ENCODE data around the gene CNTN5. TPM values are rescaled to one million over a fixed set of nuclear protein-coding genes. Genes with fewer than 3 reads are reported as not detected.
"Not testable (repeated sequence)": the region's sequence is repeated elsewhere in the genome, so short reads cannot be mapped to it uniquely, and the experiment has no call there.

The CNTN5 gene
- total RNA-seq, 1 experiment from 2014 or later, result not detected

- DNase-seq (ENCODE audit: low spot score), result no peak
These were observed 697.5 kb downstream of the CNTN5 start for GRCh38 chr11:99718291-99718690.

- DNase-seq (ENCODE audit: low spot score), result peak; percentile 70
These were observed 718.8 kb downstream of the CNTN5 start for GRCh38 chr11:99739464-99740089.

GRCh38 chr11:99742501-99742900 lies 721.8 kb downstream of the CNTN5 start:
- no peak for DNase-seq (ENCODE audit: low spot score)

- no peak for DNase-seq (ENCODE audit: low spot score)
These were observed 739.0 kb downstream of the CNTN5 start for GRCh38 chr11:99759787-99760186.

GRCh38 chr11:99766811-99767210 lies 746.1 kb downstream of the CNTN5 start:
- no peak for DNase-seq (ENCODE audit: low spot score)

GRCh38 chr11:99773646-99774045 lies 752.9 kb downstream of the CNTN5 start:
- DNase-seq (ENCODE audit: low spot score), result no peak

GRCh38 chr11:99781074-99781473 lies 760.3 kb downstream of the CNTN5 start:
- DNase-seq (ENCODE audit: low spot score), result no peak

- no peak for DNase-seq (ENCODE audit: low spot score)
These were observed 770.6 kb downstream of the CNTN5 start for GRCh38 chr11:99791354-99791753.

GRCh38 chr11:99795999-99796398 lies 775.2 kb downstream of the CNTN5 start:
- DNase-seq (ENCODE audit: low spot score), result no peak

GRCh38 chr11:99803501-99803900 lies 782.8 kb downstream of the CNTN5 start:
- DNase-seq (ENCODE audit: low spot score), result no peak

GRCh38 chr11:99812516-99812915 lies 791.8 kb downstream of the CNTN5 start:
- DNase-seq (ENCODE audit: low spot score), result no peak

- DNase-seq (ENCODE audit: low spot score), result no peak
These were observed 793.3 kb downstream of the CNTN5 start for GRCh38 chr11:99814021-99814420.

GRCh38 chr11:99814738-99815137 lies 794.0 kb downstream of the CNTN5 start:
- DNase-seq (ENCODE audit: low spot score), result peak; percentile 7

- no peak for DNase-seq (ENCODE audit: low spot score)
These were observed 798.2 kb downstream of the CNTN5 start for GRCh38 chr11:99818991-99819390.

- DNase-seq (ENCODE audit: low spot score), result no peak
These were observed 802.3 kb downstream of the CNTN5 start for GRCh38 chr11:99822846-99823565.

GRCh38 chr11:99836739-99837138 lies 816.0 kb downstream of the CNTN5 start:
- not testable (repeated sequence) for DNase-seq (ENCODE audit: low spot score)

GRCh38 chr11:99841885-99842284 lies 821.1 kb downstream of the CNTN5 start:
- DNase-seq (ENCODE audit: low spot score), result no peak

- DNase-seq (ENCODE audit: low spot score), result no peak
These were observed 845.2 kb downstream of the CNTN5 start for GRCh38 chr11:99865951-99866350.

- DNase-seq (ENCODE audit: low spot score), result no peak
These were observed 860.9 kb downstream of the CNTN5 start for GRCh38 chr11:99881610-99882009.

- DNase-seq (ENCODE audit: low spot score), result no peak
These were observed 864.0 kb downstream of the CNTN5 start for GRCh38 chr11:99884750-99885149.

- no peak for DNase-seq (ENCODE audit: low spot score)
These were observed 866.7 kb downstream of the CNTN5 start for GRCh38 chr11:99887481-99887880.

- no peak for DNase-seq (ENCODE audit: low spot score)
These were observed 873.1 kb downstream of the CNTN5 start for GRCh38 chr11:99893811-99894210.

GRCh38 chr11:99901175-99901574 lies 880.4 kb downstream of the CNTN5 start:
- no peak for DNase-seq (ENCODE audit: low spot score)
